HG03565 (cell line): ENCODE measurements around the gene TIAM2.
A peak's percentile ranks its signal among the peaks of the same experiment; 100 is the strongest.
"Not testable (repeated sequence)": the region's sequence is repeated elsewhere in the genome, so short reads cannot be mapped to it uniquely, and the experiment has no call there.

Experiments
- ATAC-seq: cut with Tn5 transposase; IDR thresholded peaks from one replicate; pipeline ENCODE4 v1.9.1; 2021; ENCODE audit warnings: mild to moderate bottlenecking, moderate library complexity; ENCODE audit not compliant: unreplicated experiment

Gene TIAM2

GRCh38 chr6:154995254-154996015 lies at the start of gene TIAM2:
Gene TIAM2, plus strand, starts transcription at chr6:154995315. Its CDS starts 133,909 bp downstream, at chr6:155129224.
- no peak for ATAC-seq

- no peak for ATAC-seq
Observed at GRCh38 chr6:154950979-154951344, 44.2 kb upstream of the TIAM2 start.

GRCh38 chr6:154951345-154952200 lies 43.5 kb upstream of the TIAM2 start:
- peak; percentile 82 for ATAC-seq

- ATAC-seq = no peak
Observed at GRCh38 chr6:154953644-154954043, 41.5 kb upstream of the TIAM2 start.

- no peak for ATAC-seq
Observed at GRCh38 chr6:154954347-154954746, 40.8 kb upstream of the TIAM2 start.

GRCh38 chr6:154956771-154957522 lies 38.2 kb upstream of the TIAM2 start:
- ATAC-seq = no peak

GRCh38 chr6:154958469-154958868 lies 36.6 kb upstream of the TIAM2 start:
- ATAC-seq = no peak

GRCh38 chr6:154960299-154960843 lies 34.7 kb upstream of the TIAM2 start:
- no peak for ATAC-seq

- no peak for ATAC-seq
Observed at GRCh38 chr6:154960854-154961530, 34.1 kb upstream of the TIAM2 start.

- no peak for ATAC-seq
Observed at GRCh38 chr6:154962753-154963152, 32.4 kb upstream of the TIAM2 start.

GRCh38 chr6:154966065-154966770 lies 28.9 kb upstream of the TIAM2 start:
- not testable (repeated sequence) for ATAC-seq

- ATAC-seq = no peak
Observed at GRCh38 chr6:154969796-154970195, 25.3 kb upstream of the TIAM2 start.

- no peak for ATAC-seq
Observed at GRCh38 chr6:154974485-154975149, 20.5 kb upstream of the TIAM2 start.

GRCh38 chr6:154977588-154977987 lies 17.5 kb upstream of the TIAM2 start:
- ATAC-seq = no peak

- ATAC-seq = no peak
Observed at GRCh38 chr6:154980273-154981078, 14.6 kb upstream of the TIAM2 start.

- peak; percentile 85 for ATAC-seq
Observed at GRCh38 chr6:154981079-154981870, 13.8 kb upstream of the TIAM2 start.

- no peak for ATAC-seq
Observed at GRCh38 chr6:154984146-154984545, 11.0 kb upstream of the TIAM2 start.

GRCh38 chr6:154986787-154987235 lies 8.3 kb upstream of the TIAM2 start:
- ATAC-seq = no peak
